HG03196 (cell line): ENCODE data around the gene FBXO9.

Experiments
- ATAC-seq: cut with Tn5 transposase; IDR thresholded peaks from one replicate; pipeline ENCODE4 v1.9.1; 2021; ENCODE audit not compliant: unreplicated experiment

The FBXO9 gene

GRCh38 chr6:53130569-53131290 is 65.5 kb downstream of the FBXO9 start:
- no peak for ATAC-seq

GRCh38 chr6:53133961-53134360 is 68.8 kb downstream of the FBXO9 start:
- ATAC-seq, result no peak

GRCh38 chr6:53134601-53135235 is 69.5 kb downstream of the FBXO9 start:
- no peak for ATAC-seq

- no peak for ATAC-seq
Observed at GRCh38 chr6:53136000-53136609, 70.9 kb downstream of the FBXO9 start.

- ATAC-seq, result no peak
Observed at GRCh38 chr6:53139841-53140413, 74.7 kb downstream of the FBXO9 start.

- ATAC-seq, result no peak
Observed at GRCh38 chr6:53142810-53143209, 77.6 kb downstream of the FBXO9 start.

- ATAC-seq, result no peak
Observed at GRCh38 chr6:53143710-53144109, 78.5 kb downstream of the FBXO9 start.

GRCh38 chr6:53144802-53145201 is 79.6 kb downstream of the FBXO9 start:
- ATAC-seq, result no peak

GRCh38 chr6:53148684-53149083 is 83.5 kb downstream of the FBXO9 start, which contains the start of gene GCM1:
TSS of gene GCM1 (minus strand) at chr6:53148841. CDS start at chr6:53145632, 3,209 bp downstream.
- ATAC-seq, result no peak
